Sciatic nerve (tissue), 2 donors: ENCODE data around the gene XPR1. TPM values are rescaled to one million over a fixed set of nuclear protein-coding genes. Genes with fewer than 3 reads are reported as not detected.
A peak's percentile ranks its signal among the peaks of the same experiment; 100 is the strongest.

Experiments
- ATAC-seq: fragments of 200-7000 bp; cut with Tn5 transposase; one replicate; pipeline ENCODE4 v1.9.1; 2020; ENCODE audit warnings: mild to moderate bottlenecking, moderate library complexity
- DNase-seq: peaks from one replicate; pipeline ENCODE4 v3.0.0-alpha.2; 2020; ENCODE audit warnings: low spot score
- intact Hi-C: fragments of 100-400 bp; cut with DNase I; formaldehyde crosslinking; loops from one replicate; pipeline ENCODE4 v1.14.2; 2022
- total RNA-seq: library from RNA; stranded (reverse); fragmentation: NEBNext Ultra II Directional; extraction: Animal tissue kit (Norgen Biotek cat#: 25700); gene quantifications from one replicate; pipeline ENCODE4 v1.2.1, GENCODE V29; 2021
- donor health status: DM: no; HTN: no; CAD: no.
- donor health status: DM: no; HTN: no; CAD: no.

Gene XPR1
- total RNA-seq, 1 donor from 2014 or later, result 19.9 TPM

DNA sequence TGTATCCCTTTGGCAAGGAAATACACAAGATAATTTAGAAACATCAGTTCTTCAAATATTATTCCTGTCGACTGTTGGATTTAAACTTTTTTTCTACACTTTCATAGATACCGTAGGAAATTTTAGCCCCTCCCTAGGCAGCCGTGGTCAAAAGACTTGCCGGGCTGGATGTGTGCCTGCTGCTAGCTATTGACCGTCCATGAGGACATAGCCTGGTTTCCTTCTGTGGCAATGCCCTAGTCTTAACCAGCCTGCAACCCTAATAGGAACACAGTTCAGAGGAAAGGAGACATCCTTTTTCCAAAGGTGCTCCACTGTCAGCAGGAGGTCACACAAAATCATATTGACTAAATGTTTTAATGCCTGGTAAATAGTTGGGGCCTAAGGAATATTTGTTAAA, 260.4 kb downstream of the XPR1 start:
- no peak for ATAC-seq

DNA sequence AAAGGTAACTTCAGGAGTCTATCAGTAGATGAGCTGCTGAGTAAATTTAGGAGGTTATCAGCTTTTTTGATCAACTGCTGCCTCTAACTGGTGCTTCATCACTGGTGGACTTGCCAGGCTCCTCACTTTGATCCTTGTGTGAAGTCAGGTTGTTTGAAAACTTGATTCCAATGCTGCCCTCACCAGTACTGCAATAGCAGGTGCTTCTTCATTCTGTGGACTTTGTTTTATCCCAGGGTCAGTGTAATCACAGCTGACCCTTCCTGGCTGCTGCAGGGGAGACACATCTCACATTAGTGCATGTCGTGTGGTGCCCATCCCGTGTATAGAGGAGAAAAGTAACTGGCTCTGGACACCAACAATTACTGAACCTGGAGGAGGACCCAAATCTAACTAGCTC, 260.9 kb downstream of the XPR1 start:
- no peak for DNase-seq
- intact Hi-C loops, result no loop called here
- no peak for ATAC-seq

More for the DNA sequence above, 260.4 kb downstream of the XPR1 start:
- intact Hi-C loops, result no loop called here
- DNase-seq, result no peak

DNA sequence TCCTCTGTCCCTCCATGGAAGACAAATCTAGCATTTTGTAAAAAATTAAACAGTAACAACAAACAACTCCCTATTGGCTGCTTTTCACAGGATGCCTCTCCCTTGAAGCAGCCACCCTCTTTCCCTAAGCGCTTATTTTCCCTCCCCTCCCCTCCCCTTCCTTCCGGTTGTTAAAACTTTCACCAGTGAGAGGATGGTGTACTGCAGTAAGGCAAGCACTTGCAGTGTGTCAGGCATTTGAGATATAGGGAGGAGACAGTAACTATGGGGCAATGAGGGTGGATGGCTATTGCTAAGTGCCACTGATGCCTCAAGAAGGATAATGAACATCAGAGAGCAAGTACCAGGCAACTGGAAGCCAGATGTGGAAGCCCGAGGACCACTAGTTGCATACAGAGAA, 261.8 kb downstream of the XPR1 start:
- no peak for ATAC-seq
- intact Hi-C loops, result no loop called here
- DNase-seq, result no peak

DNA sequence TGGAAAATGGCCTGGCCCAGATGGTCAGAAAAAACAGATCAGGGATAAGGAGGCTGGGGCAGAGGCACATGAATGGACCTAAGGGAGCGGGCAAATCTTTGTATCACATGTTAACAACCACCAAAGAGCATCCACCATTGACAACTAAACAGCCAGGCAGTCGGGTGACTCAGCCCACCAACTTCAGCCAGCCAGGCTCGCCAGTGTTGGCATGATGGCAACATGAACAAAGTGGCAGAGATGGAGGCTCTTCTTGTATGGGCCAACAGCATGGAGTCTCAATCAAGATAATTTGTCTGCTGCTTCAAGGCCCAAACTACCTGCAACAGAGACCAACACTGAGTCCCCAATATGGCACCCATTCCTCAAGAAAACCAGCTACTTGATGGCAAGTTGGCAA, 264.3 kb downstream of the XPR1 start:
- ATAC-seq, result no peak
- intact Hi-C loops, result no loop called here
- no peak for DNase-seq

DNA sequence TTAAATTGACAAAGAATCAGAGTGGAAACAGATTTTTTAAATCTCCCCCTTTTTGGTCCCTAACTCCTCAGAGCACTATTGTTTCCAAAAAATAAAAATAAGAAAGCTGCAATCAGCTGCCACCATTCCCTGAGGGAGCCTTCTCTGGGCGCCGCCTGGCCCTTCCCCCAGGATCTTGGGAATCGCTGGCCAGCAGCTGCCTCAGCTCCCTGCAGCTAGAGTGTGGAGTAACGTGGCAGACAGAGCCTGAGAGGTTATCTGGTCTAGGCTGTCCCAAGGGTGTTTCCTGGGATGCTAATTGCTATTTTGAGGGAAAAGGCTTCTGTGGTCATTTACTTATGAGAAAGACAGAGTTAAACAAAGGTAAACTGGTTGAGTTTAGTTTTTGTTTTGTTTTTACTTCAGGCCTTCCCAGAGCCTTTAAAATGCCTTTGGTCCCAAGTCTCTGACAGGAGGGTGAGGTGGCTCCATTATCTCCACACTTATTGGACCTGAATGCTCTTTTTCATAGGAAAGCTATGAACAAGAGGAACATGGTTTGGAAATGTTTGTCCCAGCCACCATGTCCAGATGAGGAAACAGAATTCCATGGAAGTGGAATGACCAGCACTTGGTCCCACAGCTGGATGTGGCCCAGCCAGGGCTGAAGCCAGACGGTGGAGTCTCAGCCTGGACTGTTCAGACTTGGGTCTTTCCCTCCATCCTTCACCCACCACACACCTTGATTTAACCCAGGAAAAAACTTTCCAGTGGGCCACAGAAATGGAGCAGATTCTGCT, 266.8 kb downstream of the XPR1 start:
- intact Hi-C loops, result no loop called here
- no peak for ATAC-seq

DNA sequence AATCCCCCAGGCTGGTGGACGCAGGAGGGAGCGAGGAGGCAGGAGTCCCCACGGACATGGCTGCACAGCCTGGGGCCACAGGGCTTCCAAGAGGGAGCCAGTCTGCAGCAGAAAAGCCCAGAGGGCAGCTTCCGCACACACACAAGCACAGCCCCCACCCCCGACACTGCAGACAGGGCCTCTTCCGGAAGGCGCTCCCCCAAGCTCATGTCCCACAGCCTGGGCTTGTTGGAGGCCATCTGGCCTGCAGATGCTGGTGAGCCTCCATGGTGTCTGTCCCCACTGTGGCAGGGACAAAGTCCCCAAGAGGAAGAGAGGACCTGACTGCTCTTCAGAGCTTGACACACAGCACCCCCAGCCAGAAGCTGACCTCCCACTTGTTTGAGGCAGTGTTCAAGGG, 267.4 kb downstream of the XPR1 start:
- no peak for ATAC-seq
- intact Hi-C loops, result no loop called here
- no peak for DNase-seq

More for the DNA sequence above, 266.8 kb downstream of the XPR1 start:
- no peak for DNase-seq

DNA sequence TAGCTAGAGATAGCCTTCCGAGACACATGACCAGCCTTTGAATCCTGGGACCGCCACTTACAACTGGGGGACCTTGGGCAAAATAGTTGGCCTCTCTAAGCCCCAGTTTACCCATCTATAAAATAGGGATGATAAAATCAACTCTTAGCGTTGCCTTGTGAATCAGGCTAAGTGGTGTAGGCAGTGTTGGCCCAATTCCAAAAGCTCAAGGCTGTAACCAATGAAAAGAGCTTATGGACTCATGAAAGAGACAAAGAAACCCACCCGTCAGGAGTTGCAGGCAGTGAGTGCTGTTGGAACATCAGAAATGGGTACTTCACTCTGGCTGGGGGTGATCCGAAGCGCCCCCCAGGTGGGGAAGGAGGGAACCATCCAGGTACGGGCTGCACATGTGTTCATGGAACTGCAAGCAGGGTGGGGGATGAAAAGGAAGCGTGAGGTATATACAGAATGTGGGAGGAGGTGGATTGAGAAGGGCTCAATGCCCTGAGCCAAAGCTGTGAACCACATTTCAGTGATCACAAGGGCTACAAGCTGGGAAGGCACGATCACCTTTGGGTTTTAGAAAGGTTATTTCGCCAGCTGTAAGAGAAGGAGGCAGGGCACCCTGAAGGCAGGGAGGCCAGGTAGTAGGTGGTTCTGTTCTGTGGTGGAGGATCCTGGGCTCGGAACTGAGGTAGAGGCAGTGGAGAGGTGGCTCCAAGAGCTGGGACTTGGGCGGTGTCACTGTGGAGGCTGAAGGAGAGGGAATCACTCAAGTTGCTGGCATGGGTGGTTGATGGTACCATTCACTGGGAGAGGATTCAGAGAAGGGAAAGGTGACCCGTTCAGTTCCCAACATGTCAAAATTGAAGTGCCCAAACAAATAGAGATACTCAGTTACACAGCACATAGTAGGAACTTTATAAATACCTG, 269.5 kb downstream of the XPR1 start:
- DNase-seq (no peak), ATAC-seq (no peak)
- intact Hi-C loops, result no loop called here

DNA sequence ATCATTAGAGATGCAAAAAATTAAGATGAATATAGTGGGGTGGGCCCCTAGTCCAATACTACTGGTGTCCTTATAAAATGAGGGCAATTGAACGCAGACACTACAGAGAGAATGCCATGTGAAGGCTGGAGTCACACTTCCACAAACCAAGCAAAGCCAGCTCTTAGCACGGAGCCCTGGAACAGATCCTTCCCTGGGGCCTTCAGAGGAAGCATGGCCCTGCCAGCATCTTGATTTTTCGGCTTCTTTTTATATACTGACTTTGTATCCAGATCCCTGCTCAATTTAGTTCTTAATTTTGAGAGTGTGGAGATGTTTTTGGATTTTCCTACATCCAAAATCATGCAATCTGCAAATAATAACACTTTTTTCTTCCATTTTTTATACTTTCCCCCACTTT, 270.7 kb downstream of the XPR1 start:
- no peak for DNase-seq
- ATAC-seq, result no peak
- intact Hi-C loops, result no loop called here

DNA sequence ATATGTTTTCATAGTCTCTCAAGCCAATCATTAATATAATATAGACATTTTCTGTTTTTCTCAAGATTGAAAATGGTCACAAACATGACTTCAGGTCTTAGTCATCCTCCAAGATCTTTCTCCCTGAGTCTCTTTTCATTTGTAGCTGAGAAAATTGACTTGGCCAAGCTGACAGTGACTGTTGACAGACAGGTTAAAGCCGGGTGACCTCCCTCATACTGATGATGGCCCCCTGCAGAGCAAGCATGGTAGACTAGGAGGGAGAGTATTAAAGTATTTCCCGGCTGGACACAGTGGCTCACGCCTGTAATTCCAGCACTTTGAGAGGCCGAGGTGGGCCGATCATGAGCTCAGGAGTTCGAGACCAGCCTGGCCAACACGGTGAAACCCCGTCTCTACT, 274.1 kb downstream of the XPR1 start:
- DNase-seq (no peak), ATAC-seq (no peak)
- intact Hi-C loops, result no loop called here

DNA sequence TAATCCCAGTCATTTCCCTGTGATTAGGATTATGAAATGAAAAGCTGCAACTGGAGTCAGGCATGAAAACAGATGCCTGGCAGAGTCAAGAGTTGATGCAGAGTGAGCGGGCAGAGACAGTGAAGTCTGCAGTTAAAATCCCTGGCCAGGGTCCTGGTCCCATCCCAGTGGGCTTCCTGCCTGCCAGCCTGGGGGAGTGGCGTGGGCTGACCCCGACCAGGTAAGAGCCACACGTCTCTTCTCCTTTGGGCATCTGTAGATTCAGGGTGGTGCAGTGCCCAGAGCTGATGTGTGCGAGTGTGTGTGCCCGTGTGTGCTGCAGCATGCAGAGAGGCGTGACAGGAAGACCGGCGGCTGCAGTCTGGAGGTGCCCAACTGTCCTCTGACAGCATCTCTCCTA, 274.7 kb downstream of the XPR1 start:
- no peak for ATAC-seq
- intact Hi-C loops, result no loop called here
- no peak for DNase-seq

DNA sequence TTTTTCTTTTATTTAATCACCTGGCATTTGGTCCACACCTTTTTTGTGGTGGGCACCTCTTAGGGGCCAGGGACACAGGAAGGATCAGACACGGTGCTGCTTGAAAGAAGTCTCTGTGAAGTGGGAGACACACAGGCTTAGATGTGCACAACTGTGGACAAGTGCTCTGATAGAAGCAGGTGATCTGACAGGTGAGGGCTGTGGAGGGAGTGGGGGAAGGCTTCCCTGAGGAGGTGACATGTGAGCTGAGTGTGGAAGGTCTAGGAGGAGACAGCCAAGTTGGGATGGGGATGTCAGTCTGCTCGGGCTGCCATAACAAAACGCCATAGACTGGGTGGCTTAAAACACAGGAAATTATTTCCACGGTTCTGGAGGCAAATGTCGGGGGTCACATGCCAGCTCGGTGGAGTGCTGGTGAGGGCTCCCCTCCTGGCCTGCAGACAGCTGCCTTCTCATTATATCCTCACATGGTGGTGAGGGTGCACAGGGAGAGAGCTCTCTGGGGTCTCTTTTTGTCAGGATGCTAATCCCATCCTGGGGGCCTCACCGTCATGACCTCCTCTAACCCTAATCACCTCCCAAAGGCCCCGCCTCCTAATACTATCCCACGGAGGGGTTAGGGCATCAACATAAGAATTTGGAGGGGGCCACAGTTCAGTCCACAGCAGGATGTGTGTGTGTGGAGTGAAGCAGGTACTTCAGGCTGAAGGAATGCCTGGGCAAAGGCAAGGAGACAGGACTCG, 275.7 kb downstream of the XPR1 start:
- intact Hi-C loops, result no loop called here
- DNase-seq (no peak), ATAC-seq (no peak)

DNA sequence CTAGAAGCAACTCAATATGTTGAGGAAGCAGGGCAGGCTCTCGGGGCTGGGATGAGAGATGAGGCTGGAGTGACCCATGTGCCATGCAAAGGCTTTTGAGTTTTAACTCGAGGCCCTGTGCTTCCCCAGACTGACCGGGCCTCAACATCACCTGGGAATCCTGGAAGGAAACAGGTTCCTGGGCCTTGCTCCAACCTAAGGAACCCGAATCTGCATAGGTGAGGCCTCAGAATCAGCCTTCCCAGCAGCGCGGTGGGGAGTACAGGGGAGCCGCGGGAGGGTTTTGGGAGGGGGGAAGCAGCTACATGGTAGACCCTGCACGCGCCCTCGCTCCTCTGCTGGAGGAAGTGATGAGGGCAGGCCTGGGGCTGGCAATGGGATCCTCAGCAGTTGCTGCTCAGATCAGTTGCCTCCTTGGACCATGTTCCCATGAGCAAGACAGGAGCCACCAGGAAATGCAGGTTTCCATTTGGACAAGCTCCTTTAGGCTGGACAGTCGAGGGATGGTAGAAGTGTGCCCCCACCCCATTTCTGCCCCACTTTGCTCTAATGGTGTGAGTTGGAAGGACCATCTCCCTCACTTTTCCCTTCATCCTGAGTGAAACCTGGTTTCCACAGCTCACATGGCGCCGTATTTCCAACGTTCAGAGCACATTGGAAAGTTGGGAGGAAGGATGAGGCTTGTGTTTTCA, 276.4 kb downstream of the XPR1 start:
- intact Hi-C loops, result no loop called here
- ATAC-seq, result no peak
- no peak for DNase-seq

DNA sequence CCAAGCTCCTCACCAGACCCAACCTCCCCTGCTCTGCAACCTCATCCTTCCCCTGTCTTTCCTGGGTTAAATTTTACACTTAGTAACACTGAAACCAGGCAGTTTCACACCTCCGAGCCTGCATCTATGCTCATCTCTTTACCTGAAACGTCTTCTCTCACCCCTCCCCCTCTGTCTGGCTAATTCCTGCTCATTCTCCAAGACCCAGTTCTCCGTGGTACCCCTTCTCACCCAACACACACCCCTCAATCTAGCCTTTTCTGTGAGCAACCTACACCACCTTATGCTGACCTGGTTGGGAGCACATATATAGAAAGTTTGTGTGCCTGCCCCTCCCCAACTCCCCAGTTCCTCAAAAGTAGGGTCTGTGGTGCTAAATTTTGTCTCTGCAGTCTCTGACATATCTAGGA, 277.2 kb downstream of the XPR1 start:
- intact Hi-C loops, result no loop called here
- ATAC-seq (no peak), DNase-seq (no peak)

DNA sequence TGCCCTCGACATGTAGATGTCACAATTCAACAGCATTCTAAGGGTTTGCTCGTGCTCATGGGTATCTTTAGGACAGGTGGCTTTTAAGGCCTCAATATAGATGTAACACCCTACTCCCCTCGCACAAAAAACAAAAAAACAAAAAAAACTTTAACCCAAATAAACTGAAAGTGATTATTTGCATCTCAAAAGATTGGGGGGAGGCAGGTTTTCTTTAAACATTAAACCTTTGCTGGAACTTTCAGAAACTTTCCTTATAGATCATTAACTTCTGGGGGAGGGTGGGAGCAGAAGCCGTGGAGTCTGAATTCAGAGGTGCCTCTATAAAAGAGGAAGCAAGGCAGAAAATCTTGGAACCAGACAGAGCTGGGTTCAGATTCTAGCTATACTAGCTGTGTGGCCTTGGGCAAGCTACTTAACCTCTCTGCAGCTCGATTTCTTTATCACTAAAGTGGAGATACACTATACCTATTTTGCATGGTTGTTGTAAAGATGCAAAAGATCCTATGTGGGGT, 277.7 kb downstream of the XPR1 start:
- intact Hi-C loops, result no loop called here
- no peak for DNase-seq
- no peak for ATAC-seq

DNA sequence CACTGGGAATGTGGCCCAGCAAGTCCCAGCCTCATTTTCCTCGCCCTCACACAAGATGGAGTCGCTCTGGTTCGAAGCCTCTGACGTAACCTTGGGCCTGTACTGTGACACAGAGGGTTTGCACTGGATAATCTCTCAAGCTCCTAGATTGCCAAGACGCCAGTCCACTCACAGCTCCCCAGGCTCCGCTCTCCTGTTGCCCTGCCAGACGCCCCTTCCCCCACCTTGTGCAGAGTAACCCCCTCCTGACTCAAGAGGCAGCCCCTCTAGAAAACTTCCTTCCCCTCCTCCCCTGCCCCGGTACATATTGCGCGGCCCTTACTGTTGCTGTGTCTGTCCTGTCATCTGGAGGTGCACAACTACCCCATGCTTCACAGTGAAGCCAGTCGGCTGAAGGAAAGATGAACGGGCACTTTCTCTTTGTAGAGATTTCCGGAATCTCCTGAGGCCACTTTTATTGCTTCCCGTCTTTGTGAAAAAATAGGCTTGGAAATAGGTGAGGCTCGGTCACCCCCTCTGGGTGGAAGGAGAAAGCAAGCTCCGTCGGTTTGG, 279.9 kb downstream of the XPR1 start:
- peak; percentile 62 for DNase-seq
- peak; percentile 54 for ATAC-seq
- intact Hi-C loops, result no loop called here

DNA sequence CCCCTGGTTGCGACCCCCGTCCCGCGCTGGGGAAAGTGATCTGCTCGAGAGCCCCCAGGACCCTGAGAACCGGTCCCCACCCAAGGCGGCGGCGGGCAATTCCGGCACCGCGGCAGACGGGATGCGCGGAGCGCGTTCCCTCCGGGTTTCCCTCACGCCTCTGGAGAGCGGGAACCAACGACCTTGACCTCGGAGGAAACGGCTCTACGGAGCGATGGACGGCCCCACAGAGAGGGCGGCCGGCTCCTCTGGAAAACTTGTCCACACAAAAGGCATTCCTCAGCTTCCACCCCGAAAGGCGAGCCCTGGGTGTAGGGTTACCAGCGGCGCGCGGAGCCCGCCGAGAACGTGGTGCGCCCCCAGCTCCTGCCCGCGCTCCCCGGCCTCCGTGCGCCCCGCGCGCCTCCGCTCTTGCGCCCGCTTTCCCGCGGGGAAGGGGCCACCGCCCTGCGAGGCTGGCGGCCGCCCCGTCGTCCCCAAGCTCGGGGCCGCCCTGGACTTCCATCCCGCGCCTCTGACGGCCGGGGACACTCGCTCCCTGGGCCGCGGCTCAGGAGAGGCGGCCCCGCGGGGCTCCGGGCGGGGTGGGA, 280.5 kb downstream of the XPR1 start:
- intact Hi-C loops, result no loop called here
- peak; percentile 66 for DNase-seq
- peak; percentile 33 for ATAC-seq

DNA sequence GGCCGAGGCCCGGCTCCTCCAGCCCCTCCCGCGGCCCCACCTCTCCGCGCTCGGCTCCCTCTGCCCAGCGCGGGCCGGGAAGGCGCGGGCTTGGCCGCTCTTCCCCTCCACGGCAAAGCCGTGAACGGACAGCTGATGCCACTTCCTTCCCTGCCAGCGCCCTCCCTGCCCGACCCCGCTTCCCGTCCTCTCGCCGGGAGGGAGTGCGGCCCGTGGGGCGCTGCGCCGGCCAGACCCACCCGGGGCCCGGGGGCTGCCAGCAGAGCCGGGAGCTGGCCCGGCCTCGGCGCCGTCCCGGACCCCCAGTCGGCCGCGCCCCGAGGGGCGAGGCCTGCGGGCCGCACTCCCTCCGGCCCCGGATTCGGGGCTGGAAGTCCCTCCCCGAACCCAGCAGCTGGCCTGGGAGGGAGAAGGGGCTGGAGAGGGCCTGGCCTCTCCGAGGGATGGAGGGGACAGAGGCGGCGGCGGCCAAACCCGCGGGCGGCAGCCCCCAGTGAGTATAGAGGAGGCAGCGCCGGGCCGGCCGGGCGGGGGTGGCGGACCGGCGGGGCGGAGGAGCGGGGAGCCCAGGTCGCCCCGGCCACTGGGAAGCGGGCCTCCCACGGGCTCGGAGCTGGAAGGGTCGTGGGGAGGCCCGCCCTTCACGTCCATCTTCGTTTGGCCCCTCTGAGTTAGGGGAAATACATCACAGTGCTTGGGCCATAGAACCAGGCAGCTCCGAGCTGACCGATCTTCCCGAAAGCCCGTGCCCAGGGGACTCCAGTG, 281.2 kb downstream of the XPR1 start, which contains the start of gene KIAA1614:
Gene KIAA1614, plus strand, starts transcription at position 97 of the 765 bp plus-strand sequence. Its CDS starts 347 bp downstream, at position 444.
- intact Hi-C loops, result no loop called here
- ATAC-seq (peak; percentile 76), DNase-seq (peak; percentile 75)
